OCI-LY3 (cell line): ENCODE results near the gene OBSCN.

Experiments
- H2AFZ ChIP-seq: fragments of 200-600, 300-600 bp; shearing (Covaris generic); 2 replicates; pipeline ENCODE4 v1.6.0; 2014; ENCODE audit warnings: antibody characterized with exemption, low read depth, low read length
- H3K27ac ChIP-seq: fragments of 200-600, 300-600 bp; sonication (generic); 2 replicates; pipeline ENCODE4 v1.5.1; 2014; ENCODE audit warnings: mild to moderate bottlenecking, low read length, moderate library complexity, mixed read lengths
- H3K27me3 ChIP-seq: fragments of 200-600, 300-600 bp; sonication (generic); 2 replicates; pipeline ENCODE4 v1.6.1; 2014; ENCODE audit warnings: low read depth, low read length, mixed read lengths
- H3K36me3 ChIP-seq: fragments of 200-600, 300-600 bp; sonication (generic); replicated peaks from 2 replicates; pipeline ENCODE3; 2014; ENCODE audit warnings: low read depth, low read length, mixed read lengths
- H3K4me1 ChIP-seq: fragments of 300-600, 200-600 bp; sonication (generic); 2 replicates; pipeline ENCODE4 v1.6.1; 2014; ENCODE audit warnings: low read length, mixed read lengths
- H3K4me2 ChIP-seq: fragments of 200-600, 300-600 bp; sonication (generic); 2 replicates; pipeline ENCODE4 v1.6.1; 2014; ENCODE audit warnings: low read length, mixed read lengths
- H3K4me3 ChIP-seq: fragments of 300-600, 200-600 bp; sonication (generic); 2 replicates; pipeline ENCODE4 v1.5.1; 2014; ENCODE audit warnings: antibody characterized with exemption, mild to moderate bottlenecking, low read length, moderate library complexity
- H3K79me2 ChIP-seq: fragments of 300-600, 200-600 bp; shearing (Covaris generic); 2 replicates; pipeline ENCODE4 v1.6.1; 2014; ENCODE audit warnings: mild to moderate bottlenecking, low read length, mixed read lengths
- H3K9ac ChIP-seq: fragments of 300-600, 200-600 bp; shearing (Covaris generic); 2 replicates; pipeline ENCODE4 v1.6.0; 2014; ENCODE audit warnings: mild to moderate bottlenecking, low read length, moderate library complexity
- H3K9me3 ChIP-seq: fragments of 200-600, 300-600 bp; shearing (Covaris generic); 2 replicates; pipeline ENCODE4 v1.6.1; 2014; ENCODE audit warnings: low read length, mixed read lengths; ENCODE audit not compliant: insufficient read depth
- H4K20me1 ChIP-seq: fragments of 200-600, 300-600 bp; sonication (generic); 2 replicates; pipeline ENCODE4 v1.6.1; 2016; ENCODE audit warnings: low read length, mixed read lengths; ENCODE audit not compliant: insufficient read depth
- EZH2phosphoT487 ChIP-seq: fragments of 200-600 bp; shearing (Covaris generic); IDR thresholded peaks from 2 replicates; pipeline ENCODE4 v1.6.1; 2018; ENCODE audit warnings: antibody characterized with exemption, mixed run types, low read depth
- TF ChIP-seq, protein P1 (sequence below): fragments of 200-600, 300-600 bp; sonication (generic); IDR thresholded peaks from 2 replicates; pipeline ENCODE4 v1.5.1; 2014; ENCODE audit warnings: antibody characterized with exemption, low read length, low read depth

OBSCN gene

GRCh38 chr1:228314658-228315483 is 107.0 kb downstream of the OBSCN start:
- Histone ChIP-seq H3K4me2 (no peak overlapping the region), H3K79me2 (no peaks in the 10 kb centered on the region), H3K4me3 (no peak overlapping the region), H3K4me1 (no peaks in the 10 kb centered on the region), H3K27ac (no peak overlapping the region), H3K27me3 (no peaks in the 10 kb centered on the region), H3K36me3 (no peaks in the 10 kb centered on the region), H3K9ac (no peak overlapping the region), H3K9me3 (no peaks in the 10 kb centered on the region), H2AFZ (no peak overlapping the region), H4K20me1 (no peaks in the 10 kb centered on the region)
- TF ChIP-seq, protein P1, sequence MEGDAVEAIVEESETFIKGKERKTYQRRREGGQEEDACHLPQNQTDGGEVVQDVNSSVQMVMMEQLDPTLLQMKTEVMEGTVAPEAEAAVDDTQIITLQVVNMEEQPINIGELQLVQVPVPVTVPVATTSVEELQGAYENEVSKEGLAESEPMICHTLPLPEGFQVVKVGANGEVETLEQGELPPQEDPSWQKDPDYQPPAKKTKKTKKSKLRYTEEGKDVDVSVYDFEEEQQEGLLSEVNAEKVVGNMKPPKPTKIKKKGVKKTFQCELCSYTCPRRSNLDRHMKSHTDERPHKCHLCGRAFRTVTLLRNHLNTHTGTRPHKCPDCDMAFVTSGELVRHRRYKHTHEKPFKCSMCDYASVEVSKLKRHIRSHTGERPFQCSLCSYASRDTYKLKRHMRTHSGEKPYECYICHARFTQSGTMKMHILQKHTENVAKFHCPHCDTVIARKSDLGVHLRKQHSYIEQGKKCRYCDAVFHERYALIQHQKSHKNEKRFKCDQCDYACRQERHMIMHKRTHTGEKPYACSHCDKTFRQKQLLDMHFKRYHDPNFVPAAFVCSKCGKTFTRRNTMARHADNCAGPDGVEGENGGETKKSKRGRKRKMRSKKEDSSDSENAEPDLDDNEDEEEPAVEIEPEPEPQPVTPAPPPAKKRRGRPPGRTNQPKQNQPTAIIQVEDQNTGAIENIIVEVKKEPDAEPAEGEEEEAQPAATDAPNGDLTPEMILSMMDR: no peak
- no peak for TF ChIP-seq EZH2phosphoT487

GRCh38 chr1:228315484-228315944 is 107.7 kb downstream of the OBSCN start:
- Histone ChIP-seq H3K79me2 (no peaks in the 10 kb centered on the region), H3K36me3 (no peaks in the 10 kb centered on the region), H3K9me3 (no peaks in the 10 kb centered on the region), H3K4me2 (no peak overlapping the region), H3K4me1 (no peaks in the 10 kb centered on the region), H2AFZ (no peak overlapping the region), H4K20me1 (no peaks in the 10 kb centered on the region), H3K4me3 (no peak overlapping the region), H3K27ac (no peak overlapping the region), H3K27me3 (no peaks in the 10 kb centered on the region), H3K9ac (no peak overlapping the region)
- TF ChIP-seq, protein P1: no peak
- TF ChIP-seq EZH2phosphoT487: no peak

DNA sequence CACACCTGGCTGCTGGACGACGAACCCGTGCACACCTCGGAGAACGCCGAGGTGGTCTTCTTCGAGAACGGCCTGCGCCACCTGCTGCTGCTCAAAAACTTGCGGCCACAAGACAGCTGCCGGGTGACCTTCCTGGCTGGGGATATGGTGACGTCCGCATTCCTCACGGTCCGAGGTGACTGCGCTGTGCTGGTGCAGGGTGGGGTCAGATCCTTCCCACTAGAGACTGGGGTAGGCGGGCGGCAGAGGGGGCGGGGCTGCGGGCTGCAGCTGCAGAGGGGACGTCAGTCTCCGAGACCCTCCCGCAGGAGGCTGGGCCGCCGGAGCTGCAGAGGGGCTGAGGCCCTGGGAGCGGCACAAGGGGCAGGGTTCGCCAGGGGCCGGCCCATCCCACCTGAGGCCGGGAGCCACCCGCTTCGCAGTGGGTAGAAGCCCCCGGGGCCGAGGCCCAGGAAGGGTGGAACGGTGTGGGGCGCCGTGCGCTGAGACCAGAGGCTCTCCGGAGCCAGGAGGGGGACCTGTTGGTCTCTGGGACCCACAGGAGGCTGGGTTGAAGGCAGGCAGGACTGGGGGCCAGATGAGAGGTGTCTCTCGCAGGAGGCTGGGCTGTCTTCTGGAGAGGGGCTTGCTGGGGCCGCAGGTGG is 108.2 kb downstream of the OBSCN start:
- no peaks in the 10 kb centered on the region for H4K20me1 ChIP-seq
- H3K79me2 ChIP-seq: no peaks in the 10 kb centered on the region
- H3K27ac ChIP-seq: no peak overlapping the region
- H2AFZ ChIP-seq: no peak overlapping the region
- no peaks in the 10 kb centered on the region for H3K27me3 ChIP-seq
- H3K9me3 ChIP-seq: no peaks in the 10 kb centered on the region
- H3K4me1 ChIP-seq: no peaks in the 10 kb centered on the region
- H3K9ac ChIP-seq: no peak overlapping the region
- no peaks in the 10 kb centered on the region for H3K36me3 ChIP-seq
- H3K4me2 ChIP-seq: no peak overlapping the region
- H3K4me3 ChIP-seq: no peak overlapping the region
- TF ChIP-seq EZH2phosphoT487: no peak
- TF ChIP-seq, protein P1: no peak

DNA sequence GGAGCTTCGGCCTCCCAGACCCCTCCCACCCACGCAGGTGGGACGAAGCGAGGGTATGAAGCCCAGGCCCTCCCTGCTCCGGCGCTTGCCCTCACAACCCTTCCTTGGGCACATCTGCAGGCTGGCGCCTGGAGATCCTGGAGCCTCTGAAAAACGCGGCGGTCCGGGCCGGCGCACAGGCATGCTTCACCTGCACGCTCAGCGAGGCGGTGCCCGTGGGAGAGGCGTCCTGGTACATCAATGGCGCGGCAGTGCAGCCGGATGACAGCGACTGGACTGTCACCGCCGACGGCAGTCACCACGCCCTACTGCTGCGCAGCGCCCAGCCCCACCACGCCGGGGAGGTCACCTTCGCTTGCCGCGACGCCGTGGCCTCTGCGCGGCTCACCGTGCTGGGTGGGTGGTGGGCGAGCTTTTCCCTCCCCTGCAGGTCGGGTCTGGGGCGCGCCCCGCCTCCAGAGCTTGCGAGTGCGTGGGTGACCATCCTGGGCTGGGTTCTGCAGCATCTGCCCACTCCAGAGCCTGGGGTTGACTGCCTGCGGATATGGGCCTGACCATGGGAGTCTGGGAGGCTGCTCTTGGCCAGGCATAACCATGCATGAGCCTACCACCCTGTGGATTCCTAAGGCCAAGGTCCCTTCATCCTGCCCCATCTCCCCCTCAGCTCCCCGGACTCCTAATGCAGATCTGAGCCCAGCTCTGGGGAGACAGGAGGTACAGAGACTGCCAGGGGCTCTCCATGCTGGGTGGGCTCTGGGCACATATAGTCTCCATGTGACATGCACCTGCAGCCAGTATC is 108.9 kb downstream of the OBSCN start:
- no peak for TF ChIP-seq EZH2phosphoT487
- TF ChIP-seq, protein P1: no peak
- Histone ChIP-seq H3K4me2 (no peak overlapping the region), H3K36me3 (no peaks in the 10 kb centered on the region), H2AFZ (no peak overlapping the region), H3K27me3 (no peaks in the 10 kb centered on the region), H4K20me1 (no peaks in the 10 kb centered on the region), H3K4me1 (no peaks in the 10 kb centered on the region), H3K27ac (no peak overlapping the region), H3K9ac (no peak overlapping the region), H3K9me3 (no peaks in the 10 kb centered on the region), H3K4me3 (no peak overlapping the region), H3K79me2 (no peaks in the 10 kb centered on the region)
